GM21515 (cell line): ENCODE data around the gene SETD3.
A peak's percentile ranks its signal among the peaks of the same experiment; 100 is the strongest.

ENCODE experiments used
- ATAC-seq: cut with Tn5 transposase; IDR thresholded peaks from one replicate; pipeline ENCODE4 v1.9.1; 2021; ENCODE audit not compliant: unreplicated experiment

Gene SETD3

DNA sequence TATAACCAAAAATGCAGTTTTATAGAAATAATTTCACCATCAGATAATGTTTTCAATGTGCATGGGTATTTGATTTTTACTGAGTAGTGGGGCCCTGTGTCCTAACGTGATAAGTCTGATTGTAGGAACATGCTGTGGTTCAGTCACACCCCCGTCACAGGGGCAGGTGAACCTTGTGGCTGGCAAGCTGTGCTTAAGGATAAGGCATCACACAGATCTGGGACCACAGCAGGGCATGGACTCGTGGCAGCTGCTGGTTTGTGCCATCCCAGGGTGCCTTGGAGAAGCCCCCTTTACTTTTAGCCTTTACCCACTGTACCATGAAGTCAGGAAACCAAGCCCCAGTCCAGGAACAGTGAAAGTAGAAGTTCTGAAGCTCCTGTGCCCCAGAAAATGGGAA, 17.2 kb upstream of the SETD3 start:
- no peak for ATAC-seq

DNA sequence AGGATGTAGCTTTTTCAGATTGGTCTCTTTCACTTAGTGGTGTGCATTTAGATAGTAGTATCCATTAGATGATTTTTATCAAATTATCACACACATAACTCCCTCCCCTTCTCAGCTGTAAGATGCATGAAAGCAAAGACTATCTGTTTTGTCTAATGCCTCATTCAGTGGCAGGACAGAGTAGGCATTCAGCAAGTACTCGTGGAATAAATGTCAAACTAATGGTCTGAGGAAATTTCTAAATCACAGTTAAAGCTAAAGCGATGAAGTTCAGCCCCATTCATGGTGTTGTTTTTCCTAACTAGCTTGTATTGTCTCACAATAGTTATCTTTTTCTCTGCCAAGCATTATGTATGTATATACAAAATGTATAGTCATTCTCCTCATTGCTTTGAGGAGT, 16.7 kb upstream of the SETD3 start:
- ATAC-seq, result no peak

DNA sequence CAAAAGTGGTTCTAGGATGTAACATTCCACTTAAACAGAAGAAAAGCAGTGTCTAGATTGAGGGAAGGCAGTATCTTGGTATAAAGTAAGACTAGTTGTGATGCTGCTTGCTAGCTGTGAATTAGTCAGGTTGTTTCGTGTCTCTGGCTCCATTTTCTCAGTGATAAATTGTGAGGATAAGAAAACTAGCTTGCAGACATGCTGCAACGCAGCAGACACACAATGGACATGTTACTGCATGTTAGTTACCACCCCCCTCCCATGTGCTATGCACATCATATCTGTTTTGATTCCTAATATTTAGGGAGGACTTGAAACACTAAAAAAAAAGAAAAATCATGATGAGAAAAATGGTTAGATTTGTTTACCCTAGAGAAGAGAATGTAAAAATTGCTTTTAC, 3.4 kb upstream of the SETD3 start:
- no peak for ATAC-seq

DNA sequence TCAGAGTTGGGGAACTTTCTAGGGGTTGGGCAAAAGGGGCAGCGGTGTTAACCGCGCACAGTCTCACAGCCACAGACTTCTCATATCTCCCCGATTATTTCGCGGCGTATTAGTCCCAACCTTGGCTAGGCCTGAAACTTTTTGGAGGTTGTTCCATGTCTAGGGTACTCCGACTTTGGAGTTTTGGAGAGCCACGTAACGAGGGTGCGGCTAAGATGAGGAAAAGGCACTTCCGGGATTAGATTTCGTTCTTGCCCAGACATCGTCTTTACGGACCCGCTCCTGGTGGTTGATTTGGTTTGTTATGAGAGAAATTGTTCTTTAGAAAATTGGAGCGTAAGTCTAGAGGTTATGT, 1.1 kb upstream of the SETD3 start:
- ATAC-seq, result no peak

DNA sequence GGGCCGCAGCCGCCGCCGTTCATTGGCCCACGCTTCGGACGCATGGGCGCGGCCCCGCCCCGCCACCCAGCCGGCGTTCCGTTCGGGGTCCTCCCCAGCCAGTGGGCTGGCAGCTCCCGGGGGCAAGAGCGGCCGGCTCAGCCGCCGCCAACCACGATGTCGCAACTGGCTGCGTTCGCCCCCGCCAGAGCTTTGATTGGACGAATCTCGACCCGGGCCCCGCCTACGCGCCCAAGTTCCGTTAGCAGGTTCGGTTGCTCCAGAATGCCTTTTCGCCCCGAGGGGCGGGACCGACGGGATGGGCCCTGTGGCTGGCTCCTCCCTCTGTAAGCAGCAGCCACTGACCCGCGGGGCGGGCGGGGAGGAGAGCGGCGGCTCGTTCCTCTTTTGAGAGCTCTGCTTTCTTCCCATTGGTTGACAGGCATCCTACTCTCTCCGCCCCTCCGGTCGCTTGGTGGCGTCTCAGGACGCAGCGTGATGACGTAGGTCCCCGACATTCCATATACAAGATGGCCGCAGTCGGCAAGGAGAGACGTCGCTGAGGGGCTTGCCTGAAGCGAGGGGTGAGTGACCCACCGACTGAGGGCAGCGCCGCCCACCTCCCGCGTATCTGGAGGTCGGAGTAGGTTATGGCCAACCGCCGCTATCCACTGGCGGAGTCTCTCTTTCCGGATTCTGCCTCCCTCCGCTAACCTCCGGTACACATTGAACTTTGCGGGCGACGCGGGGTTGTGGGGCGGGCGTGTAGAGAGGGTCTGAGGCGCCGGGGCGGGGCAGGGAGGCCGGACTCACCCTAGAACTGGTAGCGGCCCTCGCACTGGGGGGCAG, 472 bp upstream of the SETD3 start, which contains the start of gene CCNK:
TSS of gene CCNK (plus strand) at position 493 of the 828 bp plus-strand sequence. CDS start 11,269 bp downstream, outside the sequence.
- ATAC-seq, result peak; percentile 90

DNA sequence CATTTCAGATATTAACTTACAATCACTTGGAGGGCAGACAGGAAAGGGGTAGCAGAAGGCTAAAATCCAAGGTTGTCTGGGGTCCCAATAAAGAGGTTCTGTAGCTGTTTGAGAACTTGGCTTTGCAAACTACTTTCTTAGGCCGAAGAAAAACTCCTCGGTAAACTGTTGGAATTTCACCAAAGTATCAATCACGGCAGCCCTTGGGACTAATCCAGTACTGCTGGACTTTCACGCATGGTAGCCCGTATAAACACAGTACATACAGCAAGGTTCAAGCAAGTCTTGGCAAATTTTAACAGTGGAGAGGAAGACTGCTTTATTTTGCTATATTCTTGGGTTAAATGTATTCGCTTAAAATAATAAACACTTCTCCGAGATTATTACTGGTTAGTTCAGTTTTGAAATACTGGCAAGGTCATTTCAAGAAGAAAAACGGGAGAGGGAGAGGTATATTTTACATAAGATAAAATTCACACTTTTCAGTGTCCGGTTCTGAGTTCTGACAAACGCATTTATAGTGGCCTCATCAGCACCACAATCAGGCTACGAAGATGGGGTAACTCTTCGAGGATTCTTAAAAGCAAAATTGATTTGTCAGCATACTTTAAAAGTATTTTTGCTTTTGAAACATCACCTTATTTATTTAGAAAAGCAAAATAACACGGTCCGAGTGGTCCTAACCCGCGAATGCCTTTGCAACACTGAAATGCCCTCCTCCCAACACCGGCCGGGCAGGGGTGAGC, 1.3 kb downstream of the SETD3 start:
- no peak for ATAC-seq

DNA sequence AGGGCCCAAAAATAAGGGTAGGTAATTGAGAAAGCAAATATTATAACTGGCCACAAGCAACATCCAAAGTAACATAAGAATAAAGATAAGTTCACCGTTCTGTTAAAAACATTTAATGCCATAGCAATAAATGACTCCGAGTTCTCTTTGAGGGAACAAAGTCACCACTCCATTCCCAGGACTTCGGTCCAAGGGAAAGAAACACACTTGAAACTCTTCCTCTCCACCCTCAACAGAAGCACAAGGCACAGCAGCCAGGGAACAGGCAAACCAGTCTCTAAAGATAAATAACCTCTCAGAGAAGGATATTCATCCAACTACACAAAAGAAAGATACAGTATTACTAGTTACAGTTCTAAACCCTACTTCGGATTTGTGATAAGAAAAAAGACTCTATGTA, 2.5 kb downstream of the SETD3 start:
- no peak for ATAC-seq

DNA sequence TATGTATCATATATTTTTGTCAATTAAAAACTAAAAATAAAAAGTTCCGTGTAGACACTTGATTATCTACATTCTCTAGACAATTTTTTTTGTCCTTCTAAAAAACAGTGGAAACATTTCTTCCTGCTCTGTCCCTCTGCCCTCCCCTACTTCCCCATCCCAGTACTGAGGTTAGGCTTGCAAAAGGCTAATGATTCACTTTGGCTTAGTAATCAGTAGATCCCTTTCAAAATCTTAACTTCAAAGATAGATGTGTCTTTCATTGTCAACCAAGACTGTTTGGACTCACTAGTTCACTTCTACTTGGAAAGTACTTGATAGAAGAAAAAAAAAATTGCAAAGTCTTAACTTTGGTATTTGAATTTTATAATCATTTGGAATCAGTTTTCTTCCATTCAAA, 3.8 kb downstream of the SETD3 start:
- ATAC-seq, result no peak

DNA sequence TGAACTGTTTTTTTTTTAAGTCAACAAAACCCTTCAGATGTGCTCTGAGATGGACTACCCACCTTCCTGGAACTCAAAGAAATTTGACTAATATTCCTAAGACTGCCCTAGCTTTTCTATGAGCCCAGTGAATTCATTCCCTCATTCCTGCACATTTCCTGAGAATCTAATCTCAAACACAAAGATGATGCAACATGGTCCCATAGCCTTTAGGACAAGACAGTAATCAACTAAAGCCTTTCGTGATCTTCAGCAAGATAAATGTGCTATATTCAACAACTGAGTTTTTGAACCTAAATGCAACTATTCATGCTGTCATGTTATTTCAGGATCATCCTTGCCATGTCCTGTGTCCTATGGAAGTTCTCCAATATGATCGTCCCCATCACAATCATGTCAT, 5.0 kb downstream of the SETD3 start:
- no peak for ATAC-seq

DNA sequence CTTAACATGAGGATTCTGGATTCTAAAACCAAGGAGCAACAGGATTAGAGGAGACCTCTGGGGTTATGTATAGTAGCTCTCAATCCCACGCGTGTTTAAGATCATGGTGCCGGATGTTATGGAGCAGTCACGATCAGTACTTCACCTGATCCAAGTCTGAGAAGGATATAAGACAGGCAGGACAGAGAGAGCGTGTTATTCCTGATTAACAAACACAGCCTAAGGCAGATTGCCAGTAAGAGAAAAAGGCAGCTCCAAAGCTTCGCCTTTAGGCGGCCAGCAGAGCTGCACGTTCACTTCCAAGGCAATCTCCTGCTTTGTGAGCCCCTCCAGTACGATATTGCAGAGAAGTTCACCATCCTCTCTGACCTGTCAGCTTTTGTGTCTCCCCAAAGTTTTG, 5.5 kb downstream of the SETD3 start:
- no peak for ATAC-seq

DNA sequence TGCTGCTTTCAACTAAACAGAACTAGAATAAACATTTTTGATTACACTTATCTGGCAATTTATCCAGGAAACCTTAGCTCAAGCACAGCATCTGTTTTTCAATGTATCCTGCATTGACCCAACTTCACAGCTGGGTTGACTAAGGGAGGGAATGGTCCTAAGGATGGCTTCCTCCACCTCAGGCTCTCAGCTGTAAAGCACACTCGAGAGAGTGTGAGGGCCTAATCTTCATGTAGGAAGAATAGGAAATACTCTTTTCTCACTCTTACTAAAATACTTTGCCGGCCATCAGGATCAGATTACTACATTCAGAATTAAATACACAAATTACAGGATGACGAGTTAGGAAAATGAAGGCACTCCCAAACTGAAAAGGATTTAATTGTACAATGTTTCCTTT, 7.2 kb downstream of the SETD3 start:
- ATAC-seq, result no peak

DNA sequence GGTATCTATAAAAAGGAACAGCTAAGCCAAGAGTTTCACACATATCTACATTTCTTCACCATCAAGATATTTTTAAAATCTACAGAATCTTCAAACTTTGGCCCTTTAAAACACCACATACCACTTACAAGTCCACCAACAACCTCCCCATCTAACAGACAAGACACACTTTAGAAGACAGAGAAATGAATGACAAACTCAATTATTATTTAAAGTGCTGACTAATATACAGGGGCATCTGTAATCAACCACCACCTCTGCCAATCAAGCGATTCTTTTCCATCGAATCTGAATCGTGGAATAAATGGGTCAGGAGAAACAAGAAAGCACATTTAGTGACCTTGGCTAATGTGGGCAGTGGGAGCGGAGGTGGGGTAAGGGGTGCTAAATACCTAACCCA, 7.7 kb downstream of the SETD3 start:
- ATAC-seq, result no peak

DNA sequence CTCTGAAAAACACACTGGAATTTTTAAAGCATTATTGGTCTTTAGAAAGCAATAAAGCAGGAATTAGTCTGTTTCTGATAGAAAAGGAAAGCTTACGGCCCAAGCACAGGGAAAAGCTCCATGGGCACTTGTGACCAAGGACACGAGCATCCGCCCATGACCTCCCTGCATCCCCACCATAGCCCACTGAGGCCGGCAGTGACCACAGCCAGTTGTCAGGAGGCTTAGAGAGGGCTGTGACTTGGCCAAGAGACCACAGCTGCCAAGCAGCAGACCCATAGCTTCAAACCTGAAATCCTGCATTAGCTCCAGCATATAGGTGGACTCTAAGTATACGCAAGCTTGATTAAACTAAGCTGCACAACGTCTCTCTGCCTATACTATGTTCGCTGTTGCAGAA, 8.9 kb downstream of the SETD3 start:
- ATAC-seq, result no peak

DNA sequence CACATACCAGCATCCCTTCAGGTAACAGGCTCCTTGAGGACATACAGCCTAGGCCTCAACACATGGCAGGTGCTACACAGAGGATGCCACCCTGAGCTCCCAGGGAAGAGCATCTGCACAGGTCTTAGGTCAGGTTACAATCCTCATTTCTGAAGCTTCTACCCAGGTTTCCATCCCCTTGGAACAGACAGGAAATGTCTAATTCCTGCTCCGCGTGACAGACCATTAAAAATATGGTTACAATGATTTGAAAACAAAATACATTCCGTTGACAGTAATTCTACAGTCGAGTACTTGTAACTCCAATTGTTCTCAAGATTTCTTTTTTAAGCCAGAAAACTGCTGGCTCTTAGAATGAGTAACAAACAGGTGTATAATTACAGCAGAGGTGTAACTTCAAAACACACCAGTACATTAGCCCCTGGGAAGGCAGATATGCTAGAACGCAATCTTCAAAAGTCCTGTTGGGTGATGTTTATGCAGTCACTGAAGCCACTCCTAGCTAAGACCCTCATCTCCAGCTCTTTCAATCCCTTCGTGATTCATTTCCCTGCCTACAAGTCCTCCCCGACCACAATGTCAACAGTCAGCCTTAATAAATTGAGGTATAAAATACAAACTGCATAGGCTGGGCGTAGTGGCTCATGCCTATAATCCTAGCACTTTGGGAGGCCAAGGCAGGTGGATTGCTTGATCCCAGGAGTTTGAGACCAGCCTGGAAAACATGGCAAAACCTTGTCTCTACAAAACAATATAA, 11.6 kb downstream of the SETD3 start:
- ATAC-seq, result no peak

DNA sequence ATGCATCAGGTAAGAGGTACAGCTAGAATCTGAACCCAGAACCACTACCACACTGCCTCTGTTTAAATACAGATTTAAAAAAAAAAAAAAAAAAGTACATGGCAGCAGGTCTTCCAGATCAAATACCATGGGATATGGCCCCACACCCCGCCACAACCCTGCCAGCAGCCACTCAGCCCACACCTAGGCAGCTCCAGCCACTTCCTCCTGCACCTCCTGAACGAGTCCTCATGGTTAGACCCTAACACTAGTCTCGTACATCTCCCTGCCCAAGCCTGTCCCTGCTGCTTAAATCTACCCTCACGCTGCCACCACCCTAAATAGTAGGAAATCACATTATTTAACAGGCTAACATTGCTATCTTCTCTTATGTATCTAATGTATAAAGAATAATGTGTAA, 12.6 kb downstream of the SETD3 start:
- no peak for ATAC-seq

DNA sequence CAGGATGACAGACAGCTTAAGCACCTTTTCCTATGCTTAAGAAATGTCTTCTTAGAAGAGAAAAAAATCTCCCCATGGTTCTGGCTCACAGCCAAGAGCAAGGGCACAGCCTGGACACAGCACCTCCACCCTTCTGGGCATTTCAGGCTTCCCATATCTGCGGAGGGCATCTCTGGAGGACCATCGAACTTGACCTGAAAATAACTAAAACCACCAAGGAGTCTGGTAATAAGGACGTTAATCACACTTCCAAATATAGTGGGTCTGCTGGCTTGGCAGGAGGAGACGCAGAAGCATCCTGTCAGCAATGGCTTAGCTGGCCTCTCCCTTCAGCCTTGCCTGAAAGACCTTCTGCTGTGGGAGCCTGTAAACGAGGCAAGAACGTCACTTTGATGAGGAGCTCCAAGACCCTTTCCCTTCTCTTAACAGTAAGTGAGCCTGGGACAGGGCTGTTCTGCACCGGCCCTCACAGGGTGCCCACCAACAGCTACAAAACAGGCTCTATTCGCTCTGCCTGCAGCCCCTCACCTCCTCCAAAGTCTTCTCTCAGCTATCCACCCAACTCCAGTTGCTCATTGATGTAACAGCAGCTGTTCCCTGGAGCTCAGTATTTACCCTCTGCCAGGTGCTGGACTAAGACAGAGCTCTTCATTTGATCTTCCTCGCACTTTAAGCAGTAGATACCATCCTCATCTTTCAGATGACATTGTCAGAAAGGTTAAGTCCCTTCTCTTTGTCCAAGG, 13.2 kb downstream of the SETD3 start:
- no peak for ATAC-seq

DNA sequence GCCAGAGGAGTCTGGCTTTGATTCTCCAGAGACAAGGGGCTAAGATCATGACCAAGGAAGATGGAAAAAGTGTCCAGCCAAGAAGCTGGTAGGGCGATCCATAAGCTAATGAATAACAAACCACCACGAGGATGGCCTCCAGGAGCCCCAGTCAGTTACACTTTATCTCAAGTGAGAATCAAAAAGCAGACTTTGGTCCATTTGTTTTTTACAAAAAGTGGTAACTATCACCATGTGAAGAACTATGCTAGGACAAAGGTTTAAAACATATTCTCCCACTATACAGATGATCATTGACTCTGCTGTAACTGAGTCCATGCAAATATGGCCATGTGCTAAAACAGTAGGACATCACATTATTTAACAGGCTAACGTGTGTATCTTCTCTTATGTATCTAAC, 13.9 kb downstream of the SETD3 start:
- no peak for ATAC-seq

DNA sequence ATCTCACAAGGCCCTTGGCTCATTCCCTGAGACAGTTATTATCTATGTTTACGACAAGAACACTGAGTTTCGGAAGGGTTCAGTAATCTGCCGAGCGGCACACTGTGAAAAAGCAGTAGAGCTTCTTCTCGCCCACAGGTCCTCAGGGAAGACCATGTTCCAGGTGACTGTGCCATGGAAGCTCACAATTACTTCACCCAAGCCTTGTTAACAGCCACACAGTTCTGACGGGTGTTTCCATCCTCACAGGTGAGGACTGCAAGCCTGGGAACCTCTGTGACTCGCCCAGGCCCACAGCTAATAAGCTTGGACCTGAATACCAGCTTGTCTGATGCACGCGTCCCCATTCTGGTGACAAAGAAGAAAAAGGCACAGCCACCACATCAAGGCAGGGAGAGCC, 15.4 kb downstream of the SETD3 start:
- no peak for ATAC-seq

DNA sequence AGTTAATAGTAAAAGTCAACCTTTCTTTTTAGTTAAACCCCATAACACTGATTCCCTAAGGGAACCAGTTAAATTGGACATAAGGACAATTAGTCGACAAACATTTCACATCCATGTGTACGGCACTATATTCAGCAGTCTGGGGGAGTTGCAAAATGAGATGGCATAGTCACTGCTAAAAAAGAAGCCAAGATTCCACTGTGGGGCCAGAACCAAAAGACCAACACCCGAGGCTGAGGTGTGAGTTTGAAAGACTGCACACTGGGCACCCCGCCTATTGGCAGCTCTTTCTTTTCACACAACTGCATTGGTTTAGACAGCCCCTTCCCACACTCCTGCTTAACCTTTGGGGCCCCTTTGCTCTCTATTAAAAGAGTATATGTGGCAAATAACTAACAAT, 16.7 kb downstream of the SETD3 start:
- no peak for ATAC-seq

DNA sequence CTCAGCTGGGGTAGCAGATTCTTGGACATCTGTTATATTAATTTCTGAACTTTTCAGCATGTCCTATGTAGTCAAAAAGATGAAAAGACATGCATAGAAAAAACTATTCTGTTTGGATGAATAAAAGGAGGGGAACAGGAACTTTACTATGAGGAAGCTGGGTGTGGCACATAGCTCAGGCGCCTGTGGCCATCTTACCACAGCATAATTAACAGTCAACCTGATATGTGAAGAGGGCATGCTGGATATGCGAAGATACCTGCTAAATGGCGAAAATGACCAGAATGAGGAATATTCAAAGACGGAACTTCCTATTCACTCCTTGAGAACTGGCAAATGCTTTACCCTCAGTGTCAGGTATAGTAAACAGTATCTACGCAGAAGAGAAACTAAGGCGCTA, 18.4 kb downstream of the SETD3 start:
- no peak for ATAC-seq

DNA sequence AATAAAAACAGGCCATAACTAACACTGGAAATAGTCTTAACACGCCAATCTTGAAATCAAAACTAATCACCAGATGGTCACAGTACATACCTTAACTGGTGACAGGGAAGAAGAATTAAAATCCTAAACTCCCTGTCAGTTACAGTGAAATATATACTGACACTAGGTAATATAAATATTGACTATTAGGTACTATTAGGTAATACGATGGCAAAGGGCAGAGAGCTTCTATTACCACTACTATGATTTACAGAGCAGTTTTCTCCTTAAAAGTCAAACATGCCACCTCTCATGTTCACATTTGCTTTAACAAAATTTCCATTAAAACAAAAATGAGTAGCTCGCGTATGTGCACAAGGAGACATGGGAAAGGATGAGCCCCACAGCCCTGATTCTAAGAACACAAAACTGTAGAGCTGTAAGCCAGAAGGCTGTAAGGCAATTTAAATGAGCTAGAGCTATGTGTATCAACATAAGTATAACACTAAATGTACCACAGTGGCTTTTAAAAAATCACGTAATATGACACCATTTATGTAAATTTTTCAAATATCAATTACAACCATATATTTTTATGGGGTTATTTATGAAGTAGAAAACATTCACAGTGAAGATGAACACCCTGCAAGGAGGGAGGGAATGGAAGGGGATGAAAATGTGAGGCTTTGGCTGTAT, 19.1 kb downstream of the SETD3 start:
- no peak for ATAC-seq
